ENCODE results near the gene LCE2D. TPM values are rescaled to one million over a fixed set of nuclear protein-coding genes. Genes with fewer than 3 reads are reported as not detected.
"Not testable (repeated sequence)": the region's sequence is repeated elsewhere in the genome, so short reads cannot be mapped to it uniquely, and the experiment has no call there.

Gene LCE2D
- total RNA-seq, 2 donors from 2014 or later = not detected

GRCh38 chr1:152673016-152673415 lies 9.8 kb downstream of the LCE2D start:
- Histone ChIP-seq H3K27ac (no peak overlapping the region), H3K27me3 (no peaks in the 10 kb centered on the region), H3K36me3 (no peaks in the 10 kb centered on the region), H3K9me3 (no peaks in the 10 kb centered on the region), H3K4me1 (no peaks in the 10 kb centered on the region), H3K4me3 (no peak overlapping the region), H3K9ac (ENCODE audit: low read depth in 2 of 2, low read length in 2 of 2) (no peak overlapping the region)
- no peak for TF ChIP-seq CTCF (IDR thresholded peaks at IDR 0.05)
- DNase-seq = no peak
- intact Hi-C loops (cut with DNase I) = no loop called here

- H3K4me3 ChIP-seq; H3K9me3 ChIP-seq; intact Hi-C loops (cut with DNase I); H3K9ac ChIP-seq (ENCODE audit: low read depth in 2 of 2, low read length in 2 of 2); H3K4me1 ChIP-seq; H3K36me3 ChIP-seq; H3K27me3 ChIP-seq; DNase-seq; H3K27ac ChIP-seq: not testable (repeated sequence)
Measured at GRCh38 chr1:152674983-152675382, 11.8 kb downstream of the LCE2D start, which contains the start of gene LCE2C. Gene LCE2C (plus strand): TSS chr1:152675279. CDS start chr1:152676016, 737 bp downstream.

DNA sequence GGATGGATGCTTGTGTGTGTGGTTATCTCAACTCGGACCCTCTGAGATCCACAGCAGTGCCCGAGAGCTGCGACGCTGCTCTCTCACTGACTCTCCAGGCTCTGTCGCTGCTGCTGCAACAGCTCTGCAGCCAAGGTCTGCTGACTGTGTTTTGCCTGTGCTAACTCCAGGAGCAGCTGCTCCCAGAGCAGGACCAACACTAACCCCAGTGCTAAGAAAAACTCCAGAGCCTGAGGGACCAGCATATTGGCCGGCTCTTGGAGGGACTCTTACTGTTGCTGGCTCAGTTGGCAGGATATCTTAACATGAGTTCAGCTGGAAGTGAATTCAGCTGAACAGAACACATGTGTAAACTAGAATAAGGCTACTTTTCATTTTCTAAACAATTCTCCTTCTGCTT lies 16.3 kb downstream of the LCE2D start:
- no peaks in the 10 kb centered on the region for H3K36me3 ChIP-seq
- DNase-seq = no peak
- no peak for TF ChIP-seq CTCF (IDR thresholded peaks at IDR 0.05)
- no peaks in the 10 kb centered on the region for H3K9me3 ChIP-seq
- intact Hi-C loops (cut with DNase I) = no loop called here
- no peak overlapping the region for H3K9ac ChIP-seq (ENCODE audit: low read depth in 2 of 2, low read length in 2 of 2)
- H3K4me3 ChIP-seq = no peak overlapping the region
- H3K27ac ChIP-seq = no peak overlapping the region
- no peaks in the 10 kb centered on the region for H3K27me3 ChIP-seq
- no peaks in the 10 kb centered on the region for H3K4me1 ChIP-seq

DNA sequence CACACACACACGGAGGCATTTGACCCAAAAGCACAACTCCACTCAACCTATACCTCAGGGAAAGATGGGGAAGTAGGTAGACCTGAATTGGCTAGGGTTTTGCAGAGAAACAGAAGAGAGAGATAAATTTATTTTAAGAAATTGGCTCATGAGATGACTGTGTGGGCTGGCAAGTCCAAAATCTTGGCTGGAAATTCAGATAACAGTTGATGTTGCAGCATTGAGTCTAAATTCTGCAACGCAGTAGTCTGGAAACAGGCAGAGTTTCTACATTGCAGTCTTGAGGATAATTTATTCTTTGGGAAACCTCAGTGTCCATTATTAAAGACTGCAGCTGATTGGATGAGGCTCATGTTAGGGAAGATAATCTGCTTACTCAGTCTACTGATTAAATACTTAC lies 18.4 kb downstream of the LCE2D start:
- no peak overlapping the region for H3K9ac ChIP-seq (ENCODE audit: low read depth in 2 of 2, low read length in 2 of 2)
- no peak for DNase-seq
- TF ChIP-seq CTCF (IDR thresholded peaks at IDR 0.05) = no peak
- no peak overlapping the region for H3K4me3 ChIP-seq
- H3K27me3 ChIP-seq = no peaks in the 10 kb centered on the region
- no peaks in the 10 kb centered on the region for H3K9me3 ChIP-seq
- H3K4me1 ChIP-seq = no peaks in the 10 kb centered on the region
- intact Hi-C loops (cut with DNase I) = no loop called here
- H3K36me3 ChIP-seq = no peaks in the 10 kb centered on the region
- H3K27ac ChIP-seq = no peak overlapping the region

DNA sequence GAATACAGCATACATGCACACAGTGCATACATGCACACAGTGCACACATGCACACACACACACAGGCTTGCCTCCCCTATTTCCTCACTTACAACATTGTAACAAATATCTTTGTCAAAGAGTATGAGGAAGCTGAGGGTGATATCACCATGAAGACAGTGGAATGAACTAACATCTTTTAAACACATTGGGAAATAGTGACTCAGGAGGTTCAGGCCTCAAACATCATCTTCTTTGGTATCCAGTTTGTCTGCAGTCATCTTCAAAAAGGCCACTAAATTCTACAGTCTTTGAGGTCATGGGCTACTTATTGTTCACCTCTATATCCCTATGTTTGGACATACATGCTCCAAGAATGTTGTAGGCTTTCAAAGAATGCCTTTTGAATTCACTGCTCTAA lies 20.7 kb downstream of the LCE2D start:
- DNase-seq = no peak
- no peaks in the 10 kb centered on the region for H3K4me1 ChIP-seq
- H3K27ac ChIP-seq = no peak overlapping the region
- H3K9ac ChIP-seq (ENCODE audit: low read depth in 2 of 2, low read length in 2 of 2) = no peak overlapping the region
- no peaks in the 10 kb centered on the region for H3K36me3 ChIP-seq
- no peaks in the 10 kb centered on the region for H3K9me3 ChIP-seq
- intact Hi-C loops (cut with DNase I) = no loop called here
- H3K27me3 ChIP-seq = no peaks in the 10 kb centered on the region
- H3K4me3 ChIP-seq = no peak overlapping the region
- TF ChIP-seq CTCF (IDR thresholded peaks at IDR 0.05) = no peak

GRCh38 chr1:152685823-152686222 lies 22.6 kb downstream of the LCE2D start, which contains the start of gene LCE2B:
Gene LCE2B (plus strand): TSS chr1:152686123. CDS start chr1:152686844, 721 bp downstream.
- H3K27ac ChIP-seq; H3K9me3 ChIP-seq; H3K27me3 ChIP-seq; H3K9ac ChIP-seq (ENCODE audit: low read depth in 2 of 2, low read length in 2 of 2); intact Hi-C loops (cut with DNase I); H3K4me3 ChIP-seq; H3K4me1 ChIP-seq; H3K36me3 ChIP-seq; DNase-seq: not testable (repeated sequence)
